Activated T-cell treated with anti-CD3 and anti-CD28 coated beads, Interleukin-2, amount 50 U/mL, for 48 hours (primary cell): ENCODE data around the gene KRTAP6-3.

Experiments used
- DNase-seq, 2 experiments: peaks; one replicate each; pipeline ENCODE4 v3.0.0-alpha.2; 2020

KRTAP6-3 gene

GRCh38 chr21:30592140-30592539 lies at the start of gene KRTAP6-3:
KRTAP6-3 (plus strand) TSS chr21:30592440; CDS start chr21:30592446, 6 bp downstream.
- DNase-seq: no peak

GRCh38 chr21:30552782-30553181 lies 39.5 kb upstream of the KRTAP6-3 start:
- DNase-seq: no peak

GRCh38 chr21:30555095-30555494 lies 37.1 kb upstream of the KRTAP6-3 start:
- no peak for DNase-seq

GRCh38 chr21:30561264-30561895 lies 30.9 kb upstream of the KRTAP6-3 start, which contains the start of gene KRTAP19-7:
KRTAP19-7 (minus strand) TSS chr21:30561314; CDS start chr21:30561289, 25 bp downstream.
- no peak for DNase-seq

GRCh38 chr21:30561957-30562356 lies 30.3 kb upstream of the KRTAP6-3 start:
- DNase-seq: no peak

GRCh38 chr21:30563072-30563471 lies 29.2 kb upstream of the KRTAP6-3 start:
- DNase-seq: no peak

GRCh38 chr21:30563630-30564029 lies 28.6 kb upstream of the KRTAP6-3 start:
- no peak for DNase-seq

GRCh38 chr21:30567617-30568016 lies 24.6 kb upstream of the KRTAP6-3 start:
- DNase-seq: no peak

- DNase-seq: no peak
Measured at GRCh38 chr21:30577766-30578165, 14.5 kb upstream of the KRTAP6-3 start.

- no peak for DNase-seq
Measured at GRCh38 chr21:30579346-30579745, 12.9 kb upstream of the KRTAP6-3 start.

GRCh38 chr21:30580132-30580531 lies 12.1 kb upstream of the KRTAP6-3 start:
- DNase-seq: no peak

- DNase-seq: no peak
Measured at GRCh38 chr21:30582870-30583269, 9.4 kb upstream of the KRTAP6-3 start.

GRCh38 chr21:30590297-30590696 lies 1.9 kb upstream of the KRTAP6-3 start, which contains the start of gene KRTAP22-2:
KRTAP22-2 (minus strand) TSS chr21:30590397.
- no peak for DNase-seq

- DNase-seq: no peak
Measured at GRCh38 chr21:30598802-30599201, 6.6 kb downstream of the KRTAP6-3 start, which contains the start of gene KRTAP6-2. KRTAP6-2 (minus strand) TSS chr21:30598902; CDS start chr21:30598874, 28 bp downstream.

- no peak for DNase-seq
Measured at GRCh38 chr21:30600787-30601186, 8.5 kb downstream of the KRTAP6-3 start, which contains the start of gene KRTAP22-1. KRTAP22-1 (plus strand) TSS chr21:30601087.

- no peak for DNase-seq
Measured at GRCh38 chr21:30605968-30606367, 13.7 kb downstream of the KRTAP6-3 start.

- DNase-seq: no peak
Measured at GRCh38 chr21:30612132-30612531, 19.9 kb downstream of the KRTAP6-3 start.

- DNase-seq: no peak
Measured at GRCh38 chr21:30613836-30614235, 21.6 kb downstream of the KRTAP6-3 start, which contains the start of gene KRTAP6-1. KRTAP6-1 (minus strand) TSS chr21:30613930; CDS start chr21:30613904, 26 bp downstream.

GRCh38 chr21:30615199-30615598 lies 23.0 kb downstream of the KRTAP6-3 start:
- DNase-seq: no peak

GRCh38 chr21:30616125-30616524 lies 23.9 kb downstream of the KRTAP6-3 start, which contains the start of gene KRTAP20-1:
KRTAP20-1 (plus strand) TSS chr21:30616425; CDS start chr21:30616455, 30 bp downstream.
- no peak for DNase-seq

GRCh38 chr21:30620080-30620479 lies 27.8 kb downstream of the KRTAP6-3 start:
- DNase-seq: no peak

GRCh38 chr21:30620522-30620921 lies 28.3 kb downstream of the KRTAP6-3 start, which contains the start of gene KRTAP20-4:
KRTAP20-4 (plus strand) TSS chr21:30620627.
- DNase-seq: no peak

GRCh38 chr21:30623362-30623761 lies 31.1 kb downstream of the KRTAP6-3 start:
- DNase-seq: no peak

- DNase-seq: no peak
Measured at GRCh38 chr21:30625449-30626165, 33.4 kb downstream of the KRTAP6-3 start.
